NCI-H1694 treated with DMSO at 0.1 percent for 48 hours (cell line): ENCODE results near the gene CREBBP.

Experiments used
- DNase-seq: peaks from one replicate; lab custom pipeline; 2025; lab: John Stamatoyannopoulos, UW

Gene CREBBP

GRCh38 chr16:3856367-3857141 lies 24.0 kb downstream of the CREBBP start:
- DNase-seq = no peak

DNA sequence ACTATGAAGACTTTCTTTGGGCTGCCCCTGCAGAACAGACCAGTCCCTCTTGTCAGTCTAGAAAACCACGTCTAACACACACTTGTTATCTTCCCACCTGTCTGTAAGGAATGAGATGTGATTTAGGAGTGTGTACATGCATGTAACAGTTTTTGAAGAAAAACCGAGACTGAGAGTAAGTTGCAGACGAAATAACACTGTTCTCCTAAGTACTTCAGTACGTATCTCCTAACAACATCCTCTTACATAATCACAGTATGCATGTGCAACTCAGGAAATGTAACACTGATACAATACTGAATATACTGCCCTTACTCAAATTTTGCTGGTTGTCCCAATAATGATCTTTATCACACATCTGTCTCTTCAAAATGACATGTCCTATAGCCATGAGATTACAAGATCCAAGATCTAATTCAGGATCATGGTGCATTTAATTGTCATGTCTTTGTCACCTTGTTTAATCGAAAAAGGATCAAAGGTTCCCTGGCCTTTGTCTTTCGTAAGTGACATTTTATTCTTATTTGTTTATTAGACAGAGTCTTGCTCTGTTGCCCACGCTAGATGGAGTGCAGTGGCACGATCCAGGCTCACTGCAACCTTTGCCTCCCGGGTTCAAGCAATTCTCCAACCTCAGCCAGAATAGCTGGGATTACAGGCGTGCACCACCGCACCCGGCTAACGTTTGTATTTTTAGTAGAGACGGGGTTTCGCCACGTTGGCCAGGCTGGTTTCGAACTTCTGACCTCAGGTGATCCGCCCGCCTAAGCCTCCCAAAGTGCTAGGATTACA lies 25.6 kb downstream of the CREBBP start:
- DNase-seq = no peak

- no peak for DNase-seq
Observed at GRCh38 chr16:3850544-3850899, 30.0 kb downstream of the CREBBP start.

DNA sequence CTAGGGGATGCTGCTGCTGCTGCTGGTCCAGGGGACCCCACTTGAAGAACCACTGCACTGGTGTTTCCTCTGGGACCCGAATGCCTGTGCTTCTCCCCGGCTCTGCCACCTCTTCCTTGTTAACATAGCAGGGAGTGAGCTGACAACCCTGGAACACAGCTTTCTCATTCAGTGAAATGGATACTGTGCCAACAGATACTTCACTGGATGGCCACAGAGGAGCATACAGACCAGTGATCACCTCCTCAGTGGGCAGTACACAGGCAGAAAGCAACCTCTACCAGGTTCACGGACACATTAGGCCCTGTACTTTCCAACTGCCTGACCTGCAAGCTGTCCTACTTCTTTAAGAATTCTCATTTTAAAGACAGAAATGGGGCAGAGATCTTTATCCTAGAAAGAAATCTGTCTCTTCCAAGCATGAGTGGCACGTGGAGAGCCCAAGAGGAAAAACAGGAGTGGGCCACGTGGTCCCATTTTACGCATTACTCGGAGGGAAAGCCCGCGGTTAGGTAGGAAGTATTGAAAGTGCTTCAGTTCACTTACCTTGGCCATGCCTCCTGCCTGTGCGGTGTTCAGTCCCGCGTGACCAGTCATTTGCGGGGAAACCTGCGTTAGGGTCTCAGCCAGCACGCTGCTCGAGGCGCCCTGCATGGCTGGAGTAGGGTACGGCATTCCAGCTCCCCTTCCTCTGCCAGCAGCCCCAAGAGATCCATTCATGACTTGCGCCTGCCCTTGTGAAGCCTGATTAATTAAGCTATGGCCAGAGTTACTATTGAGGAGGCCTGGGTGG lies 30.6 kb downstream of the CREBBP start:
- DNase-seq = no peak

- no peak for DNase-seq
Observed at GRCh38 chr16:3846595-3847091, 33.9 kb downstream of the CREBBP start.

- no peak for DNase-seq
Observed at GRCh38 chr16:3846087-3846486, 34.4 kb downstream of the CREBBP start.

GRCh38 chr16:3842994-3843393 lies 37.5 kb downstream of the CREBBP start:
- no peak for DNase-seq

DNA sequence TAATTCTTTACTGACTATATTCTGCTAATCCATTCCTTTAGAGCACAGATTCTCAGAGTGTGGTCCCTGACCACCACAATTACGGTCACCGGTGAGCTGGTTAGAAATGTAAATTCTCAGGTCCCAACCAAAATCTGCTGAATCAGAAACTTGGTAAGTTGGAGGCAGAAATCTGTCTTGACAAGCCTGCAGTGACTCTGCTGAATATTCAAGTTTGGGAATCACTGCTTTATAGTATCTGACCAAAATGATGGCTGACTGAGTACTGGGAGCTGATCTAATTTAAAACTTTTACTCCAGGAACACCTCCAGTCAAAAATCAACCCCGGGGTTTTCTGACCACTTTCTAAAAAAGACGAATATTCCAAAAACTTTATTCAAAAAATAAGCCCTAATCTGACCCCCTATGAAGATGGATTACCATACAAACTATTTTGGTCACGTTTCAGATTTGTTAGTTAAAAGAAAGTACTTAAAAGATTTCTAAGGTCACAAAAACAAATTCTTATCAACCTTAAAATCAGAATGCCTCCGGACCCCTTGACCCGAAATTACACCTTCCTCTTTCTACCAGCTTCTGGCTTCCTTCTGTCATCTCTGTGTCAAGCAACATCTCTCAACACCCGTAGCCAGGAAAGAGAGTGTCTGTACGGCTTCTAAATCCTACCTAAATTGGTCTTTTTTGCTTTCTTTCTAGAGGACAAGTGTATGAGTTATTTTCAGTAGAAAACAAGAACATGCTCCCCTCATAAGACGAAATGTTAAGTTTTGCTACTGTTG lies 38.6 kb downstream of the CREBBP start:
- no peak for DNase-seq

DNA sequence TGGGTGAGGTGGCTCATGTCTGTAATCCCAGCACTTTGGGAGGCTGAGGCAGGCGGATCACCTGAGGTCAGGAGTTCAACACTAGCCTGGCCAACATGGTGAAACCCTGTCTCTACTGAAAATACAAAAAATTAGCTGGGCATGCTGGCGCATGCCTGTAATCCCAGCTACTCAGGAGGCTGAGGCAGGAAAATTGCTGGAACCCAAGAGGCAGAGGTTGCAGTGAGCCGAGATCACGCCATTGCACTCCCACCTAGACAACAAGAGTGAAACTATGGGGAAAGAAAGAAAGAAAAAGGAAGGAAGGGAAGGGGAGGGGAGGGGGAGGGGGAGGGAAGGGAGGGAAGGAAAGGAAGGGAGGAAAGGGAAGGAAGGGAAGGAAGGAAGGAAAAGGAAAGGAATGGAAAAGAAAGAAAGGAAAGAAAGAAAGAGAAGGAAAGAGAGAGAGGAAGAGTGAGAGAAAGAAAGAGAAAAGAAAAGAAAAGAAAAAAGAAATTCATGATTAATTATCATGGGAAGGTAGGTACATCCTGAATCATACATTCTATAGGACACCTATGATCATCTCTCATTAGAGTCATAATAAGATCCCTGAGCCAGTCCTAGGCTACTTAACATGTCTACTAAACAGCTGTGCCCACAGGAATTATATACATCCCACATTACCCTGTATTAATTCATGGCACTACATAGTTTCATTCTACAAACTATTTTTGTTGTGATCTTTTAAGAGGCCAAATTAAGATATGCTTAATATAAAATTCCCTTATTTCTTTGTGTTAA lies 40.9 kb downstream of the CREBBP start:
- DNase-seq = no peak

DNA sequence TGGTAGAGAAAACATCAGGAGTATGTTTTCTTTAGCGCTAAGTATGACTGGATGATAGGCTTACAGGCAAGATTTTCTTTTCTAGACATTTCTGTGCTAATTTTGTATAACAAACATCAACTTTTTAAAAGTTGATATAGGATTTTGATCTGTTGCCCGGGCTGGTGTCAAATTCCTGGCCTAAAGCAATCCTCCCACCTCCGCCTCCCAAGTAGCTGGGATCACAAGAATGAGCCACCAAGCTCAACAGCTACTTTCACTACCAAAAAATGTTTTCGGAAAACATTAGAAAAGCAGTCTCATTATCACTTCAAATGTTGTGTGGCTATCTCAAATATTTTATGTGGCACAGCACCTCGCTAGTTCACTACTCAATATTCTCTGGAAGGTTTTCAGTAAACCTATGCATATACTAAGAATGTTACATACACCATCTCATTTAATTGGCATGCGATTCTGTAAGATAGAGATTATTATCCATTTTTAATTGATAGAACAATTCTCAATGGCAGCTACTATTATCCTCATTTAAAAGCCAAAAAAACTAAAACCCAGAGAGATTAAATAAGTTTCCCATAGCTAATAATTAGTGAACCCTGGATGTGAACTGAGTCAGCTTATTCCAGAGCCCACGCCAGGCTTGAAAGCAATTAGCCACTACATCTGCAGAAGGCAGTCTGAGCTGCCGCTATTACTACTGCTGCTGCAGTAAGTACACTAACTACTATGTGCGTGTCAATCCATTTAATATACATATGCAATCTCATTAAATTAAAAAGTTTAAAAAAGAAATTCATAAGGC lies 41.7 kb downstream of the CREBBP start:
- no peak for DNase-seq

- no peak for DNase-seq
Observed at GRCh38 chr16:3837851-3838586, 42.5 kb downstream of the CREBBP start.

DNA sequence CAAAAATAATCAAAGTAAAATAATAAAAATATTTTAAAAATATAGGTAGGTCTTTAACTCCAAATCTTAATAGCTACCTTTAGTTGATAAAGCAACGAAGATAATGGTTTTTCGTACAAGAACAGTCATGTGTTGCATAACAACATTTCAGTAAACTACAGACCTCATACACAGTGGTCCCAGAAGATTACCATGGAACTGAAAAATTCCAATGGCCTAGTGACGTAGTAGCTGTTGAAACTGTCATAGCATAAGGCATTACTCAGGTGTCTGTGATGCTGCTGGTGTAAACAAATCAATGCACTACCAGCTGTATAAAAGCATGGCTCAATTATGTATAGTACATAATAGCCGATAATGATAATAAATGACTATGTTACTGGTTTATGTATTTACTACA lies 43.9 kb downstream of the CREBBP start:
- DNase-seq = no peak

DNA sequence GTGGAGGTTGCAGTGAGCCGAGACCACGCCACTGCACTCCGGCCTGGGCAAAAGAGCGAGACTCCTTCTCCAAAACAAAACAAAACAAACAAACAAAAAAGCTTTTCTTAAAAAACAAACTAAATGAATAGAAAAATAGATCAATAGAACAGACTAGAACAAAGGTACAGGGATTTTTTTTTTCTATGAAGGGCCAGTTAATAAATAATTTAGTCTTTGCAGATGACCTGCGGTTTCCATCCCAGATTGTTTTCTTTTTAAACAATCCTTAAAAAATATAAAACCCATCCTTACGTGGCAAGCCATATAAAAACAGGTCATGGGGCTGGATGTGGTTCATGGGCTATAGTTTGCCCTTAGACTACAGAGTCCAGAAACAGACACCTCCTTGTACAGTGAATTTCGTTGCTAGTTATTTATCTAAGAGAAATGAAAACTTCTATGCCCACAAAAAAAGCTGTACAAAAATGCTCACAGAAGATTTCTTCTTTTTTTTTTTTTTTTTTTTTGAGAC lies 45.4 kb downstream of the CREBBP start:
- no peak for DNase-seq

- DNase-seq = no peak
Observed at GRCh38 chr16:3832668-3833067, 47.8 kb downstream of the CREBBP start.

GRCh38 chr16:3830625-3831254 lies 49.8 kb downstream of the CREBBP start:
- no peak for DNase-seq

- DNase-seq = no peak
Observed at GRCh38 chr16:3829631-3830536, 50.6 kb downstream of the CREBBP start.

GRCh38 chr16:3825940-3826339 lies 54.6 kb downstream of the CREBBP start:
- DNase-seq = no peak

- DNase-seq = no peak
Observed at GRCh38 chr16:3825103-3825502, 55.4 kb downstream of the CREBBP start.
